Neural cell (in vitro differentiated cells): Measurements from ENCODE around the gene ENO2. TPM values are rescaled to one million over a fixed set of nuclear protein-coding genes. Genes with fewer than 3 reads are reported as not detected.

Experiments
- H2AFZ ChIP-seq: fragments of 200-600, 300-800 bp; sonication (generic), shearing (Covaris generic); 2 replicates; pipeline ENCODE4 v1.6.0; 2014; ENCODE audit warnings: low read depth, mild to moderate bottlenecking, antibody characterized with exemption, low read length, moderate library complexity
- H3F3A ChIP-seq: fragments of 200-600 bp; shearing (Covaris generic); 2 replicates; pipeline ENCODE4 v1.6.1; 2016; ENCODE audit warnings: mild to moderate bottlenecking, moderate library complexity, mixed read lengths, antibody characterized with exemption, low read length; ENCODE audit not compliant: insufficient read depth, poor library complexity, severe bottlenecking
- H3K27ac ChIP-seq: fragments of 200-600, 300-800 bp; sonication (generic), shearing (Covaris generic); 2 replicates; pipeline ENCODE4 v1.5.1; 2014; ENCODE audit warnings: mild to moderate bottlenecking, low read length, moderate library complexity
- H3K27me3 ChIP-seq: fragments of 300-800, 200-600 bp; sonication (generic), shearing (Covaris generic); 2 replicates; pipeline ENCODE4 v1.6.0; 2014; ENCODE audit warnings: mild to moderate bottlenecking, low read depth, low read length, moderate library complexity; ENCODE audit not compliant: insufficient read depth
- H3K36me3 ChIP-seq: fragments of 300-800, 200-600 bp; sonication (generic), shearing (Covaris generic); 2 replicates; pipeline ENCODE4 v1.5.1; 2014; ENCODE audit warnings: mild to moderate bottlenecking, antibody characterized with exemption, low read length, moderate library complexity; ENCODE audit not compliant: insufficient read depth
- H3K4me2 ChIP-seq: fragments of 300-800, 200-600 bp; sonication (generic), shearing (Covaris generic); 2 replicates; pipeline ENCODE4 v1.6.0; 2014; ENCODE audit warnings: mild to moderate bottlenecking, low read length
- H3K4me3 ChIP-seq: fragments of 300-800, 200-600 bp; sonication (generic), shearing (Covaris generic); 2 replicates; pipeline ENCODE4 v1.5.1; 2014; ENCODE audit warnings: mild to moderate bottlenecking, low read length, moderate library complexity
- H3K79me2 ChIP-seq: fragments of 200-600 bp; shearing (Covaris generic); replicated peaks from 2 replicates; pipeline ENCODE4 v1.6.0; 2014; ENCODE audit warnings: mild to moderate bottlenecking, low read length, moderate library complexity; ENCODE audit not compliant: insufficient read depth
- H3K9ac ChIP-seq: fragments of 300-800, 200-600 bp; sonication (generic), shearing (Covaris generic); 2 replicates; pipeline ENCODE4 v1.6.1; 2016; ENCODE audit warnings: mild to moderate bottlenecking, low read length, mixed read lengths
- H3K9me2 ChIP-seq: fragments of 200-600 bp; shearing (Covaris generic); 2 replicates; pipeline ENCODE4 v1.6.1; 2016; ENCODE audit warnings: mild to moderate bottlenecking, low read length, mixed read lengths; ENCODE audit not compliant: insufficient read depth
- H3K9me3 ChIP-seq: fragments of 200-600, 300-800 bp; sonication (generic), shearing (Covaris generic); 2 replicates; pipeline ENCODE4 v1.6.1; 2016; ENCODE audit warnings: mild to moderate bottlenecking, mixed run types, low read length, moderate library complexity, mixed read lengths
- H4K20me1 ChIP-seq: fragments of 200-600 bp; shearing (Covaris generic); 2 replicates; pipeline ENCODE4 v1.6.1; 2016; ENCODE audit warnings: mild to moderate bottlenecking, mixed run types; ENCODE audit not compliant: insufficient read depth
- EP300 ChIP-seq: fragments of 450-650 bp; conservative IDR thresholded peaks from 2 replicates; pipeline ENCODE4 v1.6.1; 2014; ENCODE audit warnings: antibody characterized with exemption, mild to moderate bottlenecking, moderate library complexity; ENCODE audit not compliant: poor library complexity, severe bottlenecking
- EZH2 ChIP-seq: fragments of 200-600, 300-800 bp; shearing (Covaris generic), sonication (generic); IDR thresholded peaks from 2 replicates; pipeline ENCODE4 v1.6.1; 2014; ENCODE audit warnings: antibody characterized with exemption, low read length, borderline replicate concordance, mild to moderate bottlenecking; ENCODE audit not compliant: insufficient read depth, poor library complexity, severe bottlenecking
- MXI1 ChIP-seq: fragments of 450-650 bp; conservative IDR thresholded peaks from 2 replicates; pipeline ENCODE4 v1.6.1; 2014; ENCODE audit warnings: antibody characterized with exemption, mild to moderate bottlenecking; ENCODE audit not compliant: poor library complexity, severe bottlenecking
- POLR2AphosphoS5 ChIP-seq: IDR thresholded peaks from 2 replicates; pipeline ENCODE4 v1.6.1; 2012
- RAD21 ChIP-seq: fragments of 450-650 bp; conservative IDR thresholded peaks from 2 replicates; pipeline ENCODE4 v1.6.1; 2014; ENCODE audit warnings: antibody characterized with exemption, mild to moderate bottlenecking, moderate library complexity
- SMC3 ChIP-seq: fragments of 450-650 bp; conservative IDR thresholded peaks from 2 replicates; pipeline ENCODE4 v1.6.1; 2014; ENCODE audit warnings: antibody characterized with exemption, mild to moderate bottlenecking, moderate library complexity; ENCODE audit not compliant: poor library complexity
- TAF1 ChIP-seq: IDR thresholded peaks from 2 replicates; pipeline ENCODE4 v1.6.1; 2012; ENCODE audit warnings: low read depth
- polyA plus RNA-seq: library from polyadenylated mRNA; depleted of rRNA; stranded (reverse); fragments of >200 nt; gene quantifications from 2 replicates; pipeline ENCODE4 v1.2.3, GENCODE V29; 2014
- TF ChIP-seq, protein P1 (sequence below): fragments of 450-650 bp; IDR thresholded peaks from 2 replicates; pipeline ENCODE4 v1.5.1; 2014; ENCODE audit warnings: antibody characterized with exemption, mild to moderate bottlenecking, moderate library complexity; ENCODE audit not compliant: poor library complexity, severe bottlenecking
- TF ChIP-seq, protein P2 (sequence below): IDR thresholded peaks from 2 replicates; pipeline ENCODE4 v1.6.1; 2012; ENCODE audit warnings: borderline replicate concordance

The ENO2 gene
- polyA plus RNA-seq, 1 donor from 2014 or later, result 193 TPM

DNA sequence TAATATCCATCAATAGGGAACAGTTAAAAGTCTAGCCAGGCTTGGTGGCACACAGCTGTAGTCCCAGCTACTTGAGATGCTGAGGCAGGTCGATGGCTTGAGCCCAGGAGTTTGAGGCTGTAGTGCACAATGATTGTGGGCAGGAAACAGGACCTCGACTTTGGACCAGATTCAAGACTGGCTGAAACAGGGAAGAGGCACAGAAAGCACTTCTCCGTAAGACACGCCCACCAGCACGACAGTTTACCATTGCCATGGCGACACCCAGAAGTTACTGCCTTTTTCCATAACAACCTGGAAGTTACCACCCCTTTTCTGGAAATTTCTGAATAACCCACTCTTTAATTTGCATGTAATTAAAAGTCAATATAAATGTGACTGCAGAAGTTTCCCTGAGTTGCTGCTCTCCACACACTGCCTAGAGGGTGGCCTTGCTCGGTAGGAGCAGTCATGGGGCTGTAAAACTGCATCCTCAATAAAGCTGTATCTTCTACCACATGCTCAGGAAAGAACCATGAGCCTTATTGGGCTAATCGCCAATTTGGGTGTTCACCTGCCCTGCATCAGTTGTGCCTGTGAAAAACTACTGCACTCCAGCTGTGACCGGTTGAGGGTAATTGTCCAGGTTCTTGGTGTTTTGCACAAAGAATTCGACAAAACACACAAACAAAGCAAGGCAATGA lies 14.4 kb upstream of the ENO2 start:
- TF ChIP-seq, protein P1, sequence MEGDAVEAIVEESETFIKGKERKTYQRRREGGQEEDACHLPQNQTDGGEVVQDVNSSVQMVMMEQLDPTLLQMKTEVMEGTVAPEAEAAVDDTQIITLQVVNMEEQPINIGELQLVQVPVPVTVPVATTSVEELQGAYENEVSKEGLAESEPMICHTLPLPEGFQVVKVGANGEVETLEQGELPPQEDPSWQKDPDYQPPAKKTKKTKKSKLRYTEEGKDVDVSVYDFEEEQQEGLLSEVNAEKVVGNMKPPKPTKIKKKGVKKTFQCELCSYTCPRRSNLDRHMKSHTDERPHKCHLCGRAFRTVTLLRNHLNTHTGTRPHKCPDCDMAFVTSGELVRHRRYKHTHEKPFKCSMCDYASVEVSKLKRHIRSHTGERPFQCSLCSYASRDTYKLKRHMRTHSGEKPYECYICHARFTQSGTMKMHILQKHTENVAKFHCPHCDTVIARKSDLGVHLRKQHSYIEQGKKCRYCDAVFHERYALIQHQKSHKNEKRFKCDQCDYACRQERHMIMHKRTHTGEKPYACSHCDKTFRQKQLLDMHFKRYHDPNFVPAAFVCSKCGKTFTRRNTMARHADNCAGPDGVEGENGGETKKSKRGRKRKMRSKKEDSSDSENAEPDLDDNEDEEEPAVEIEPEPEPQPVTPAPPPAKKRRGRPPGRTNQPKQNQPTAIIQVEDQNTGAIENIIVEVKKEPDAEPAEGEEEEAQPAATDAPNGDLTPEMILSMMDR, result no peak
- no peak for TF ChIP-seq MXI1
- no peak for TF ChIP-seq TAF1
- no peak for TF ChIP-seq RAD21
- no peak for TF ChIP-seq EP300
- TF ChIP-seq, protein P2, sequence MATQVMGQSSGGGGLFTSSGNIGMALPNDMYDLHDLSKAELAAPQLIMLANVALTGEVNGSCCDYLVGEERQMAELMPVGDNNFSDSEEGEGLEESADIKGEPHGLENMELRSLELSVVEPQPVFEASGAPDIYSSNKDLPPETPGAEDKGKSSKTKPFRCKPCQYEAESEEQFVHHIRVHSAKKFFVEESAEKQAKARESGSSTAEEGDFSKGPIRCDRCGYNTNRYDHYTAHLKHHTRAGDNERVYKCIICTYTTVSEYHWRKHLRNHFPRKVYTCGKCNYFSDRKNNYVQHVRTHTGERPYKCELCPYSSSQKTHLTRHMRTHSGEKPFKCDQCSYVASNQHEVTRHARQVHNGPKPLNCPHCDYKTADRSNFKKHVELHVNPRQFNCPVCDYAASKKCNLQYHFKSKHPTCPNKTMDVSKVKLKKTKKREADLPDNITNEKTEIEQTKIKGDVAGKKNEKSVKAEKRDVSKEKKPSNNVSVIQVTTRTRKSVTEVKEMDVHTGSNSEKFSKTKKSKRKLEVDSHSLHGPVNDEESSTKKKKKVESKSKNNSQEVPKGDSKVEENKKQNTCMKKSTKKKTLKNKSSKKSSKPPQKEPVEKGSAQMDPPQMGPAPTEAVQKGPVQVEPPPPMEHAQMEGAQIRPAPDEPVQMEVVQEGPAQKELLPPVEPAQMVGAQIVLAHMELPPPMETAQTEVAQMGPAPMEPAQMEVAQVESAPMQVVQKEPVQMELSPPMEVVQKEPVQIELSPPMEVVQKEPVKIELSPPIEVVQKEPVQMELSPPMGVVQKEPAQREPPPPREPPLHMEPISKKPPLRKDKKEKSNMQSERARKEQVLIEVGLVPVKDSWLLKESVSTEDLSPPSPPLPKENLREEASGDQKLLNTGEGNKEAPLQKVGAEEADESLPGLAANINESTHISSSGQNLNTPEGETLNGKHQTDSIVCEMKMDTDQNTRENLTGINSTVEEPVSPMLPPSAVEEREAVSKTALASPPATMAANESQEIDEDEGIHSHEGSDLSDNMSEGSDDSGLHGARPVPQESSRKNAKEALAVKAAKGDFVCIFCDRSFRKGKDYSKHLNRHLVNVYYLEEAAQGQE, result no peak
- no peak for TF ChIP-seq POLR2AphosphoS5
- TF ChIP-seq EZH2, result no peak
- TF ChIP-seq SMC3, result no peak
- Histone ChIP-seq H3K4me2 (no peak overlapping the region), H3F3A (peaks cover 4% of the 10 kb centered on the region), H3K36me3 (no peaks in the 10 kb centered on the region), H3K9ac (no peak overlapping the region), H3K4me3 (no peak overlapping the region), H3K9me3 (no peaks in the 10 kb centered on the region), H2AFZ (no peak overlapping the region), H3K9me2 (no peaks in the 10 kb centered on the region), H3K27me3 (no peaks in the 10 kb centered on the region), H4K20me1 (no peaks in the 10 kb centered on the region), H3K79me2 (no peaks in the 10 kb centered on the region), H3K27ac (no peak overlapping the region)

DNA sequence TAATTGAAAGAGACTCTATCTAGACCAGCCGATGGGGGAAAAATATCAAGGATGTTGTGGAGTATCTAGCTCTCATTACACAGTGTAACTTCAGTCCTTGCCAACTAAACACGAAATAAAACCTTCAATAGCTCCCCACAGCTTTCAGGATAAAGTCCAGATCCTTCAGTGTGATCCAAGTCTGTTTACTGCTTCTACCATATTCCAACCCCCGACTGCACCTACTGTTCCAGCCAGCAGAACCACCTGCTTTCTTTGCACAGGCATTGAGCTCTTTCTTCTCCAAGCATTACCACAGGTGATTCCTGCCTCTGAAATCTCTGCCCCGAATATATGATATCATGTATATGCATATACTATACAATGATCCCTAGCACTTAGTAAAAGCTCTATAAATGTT lies 11.9 kb upstream of the ENO2 start:
- no peak overlapping the region for H3K4me3 ChIP-seq
- no peak overlapping the region for H3K9ac ChIP-seq
- H3K79me2 ChIP-seq, result no peaks in the 10 kb centered on the region
- H3K9me3 ChIP-seq, result no peaks in the 10 kb centered on the region
- H3K27ac ChIP-seq, result no peak overlapping the region
- no peaks in the 10 kb centered on the region for H3K9me2 ChIP-seq
- no peaks in the 10 kb centered on the region for H4K20me1 ChIP-seq
- peaks cover 4% of the 10 kb centered on the region for H3F3A ChIP-seq
- no peaks in the 10 kb centered on the region for H3K27me3 ChIP-seq
- TF ChIP-seq EZH2 (no peak), TAF1 (no peak), RAD21 (no peak), EP300 (no peak), POLR2AphosphoS5 (no peak), SMC3 (no peak), MXI1 (no peak)
- TF ChIP-seq, protein P1, result no peak
- TF ChIP-seq, protein P2, result no peak
- no peaks in the 10 kb centered on the region for H3K36me3 ChIP-seq
- no peak overlapping the region for H3K4me2 ChIP-seq
- H2AFZ ChIP-seq, result no peak overlapping the region
